NCI-H510A (cell line): ENCODE measurements around the gene THOC5.
"Not testable (repeated sequence)": the region's sequence is repeated elsewhere in the genome, so short reads cannot be mapped to it uniquely, and the experiment has no call there.

Experiments used
- DNase-seq: peaks from one replicate; lab custom pipeline; 2025; lab: John Stamatoyannopoulos, UW

THOC5 gene

GRCh38 chr22:29553351-29554224, at the start of gene THOC5:
Gene THOC5, minus strand, starts transcription at chr22:29553757. Its CDS starts 4,610 bp downstream, at chr22:29549147.
- DNase-seq: peak; percentile 91

GRCh38 chr22:29598684-29599020, 45.1 kb upstream of the THOC5 start:
- no peak for DNase-seq

- DNase-seq: not testable (repeated sequence)
These were observed 44.5 kb upstream of the THOC5 start for GRCh38 chr22:29597871-29598683.

DNA sequence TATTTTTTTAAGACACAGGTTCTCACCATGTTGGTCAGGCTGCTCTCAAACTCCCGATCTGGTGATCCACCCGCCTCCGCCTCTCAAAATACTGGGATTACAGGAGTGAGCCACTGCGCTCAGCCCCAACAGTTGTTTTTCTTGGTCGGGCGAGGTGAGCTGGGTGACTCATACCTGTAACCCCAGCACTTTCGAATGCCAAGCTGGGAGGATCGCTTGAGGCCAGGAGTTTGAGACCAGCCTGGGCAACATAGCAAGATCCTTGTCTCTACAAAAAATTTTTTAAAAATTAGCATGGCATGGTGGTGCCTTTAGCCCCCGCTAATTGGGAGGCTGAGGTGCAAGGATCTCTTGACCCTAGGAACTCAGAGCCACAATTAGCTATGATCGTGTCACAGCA, 42.9 kb upstream of the THOC5 start:
- DNase-seq: no peak

DNA sequence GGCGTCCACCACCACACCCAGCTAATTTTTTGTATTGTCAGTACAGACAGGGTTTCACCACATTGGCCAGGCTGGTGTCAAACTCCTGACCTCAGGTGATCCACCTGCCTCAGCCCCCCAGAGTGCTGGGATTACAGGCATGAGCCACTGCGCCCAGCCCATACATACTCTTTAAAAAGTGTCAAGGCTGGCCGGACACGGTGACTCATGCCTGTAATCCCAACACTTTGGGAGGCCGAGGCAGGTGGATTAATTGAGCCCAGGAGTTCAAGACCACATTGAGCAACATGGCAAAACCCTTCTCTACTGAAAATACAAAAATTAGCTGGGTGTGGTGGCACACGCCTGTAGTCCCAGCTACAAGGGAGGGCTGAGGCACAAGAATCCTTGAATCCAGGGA, 40.9 kb upstream of the THOC5 start:
- DNase-seq: not testable (repeated sequence)

DNA sequence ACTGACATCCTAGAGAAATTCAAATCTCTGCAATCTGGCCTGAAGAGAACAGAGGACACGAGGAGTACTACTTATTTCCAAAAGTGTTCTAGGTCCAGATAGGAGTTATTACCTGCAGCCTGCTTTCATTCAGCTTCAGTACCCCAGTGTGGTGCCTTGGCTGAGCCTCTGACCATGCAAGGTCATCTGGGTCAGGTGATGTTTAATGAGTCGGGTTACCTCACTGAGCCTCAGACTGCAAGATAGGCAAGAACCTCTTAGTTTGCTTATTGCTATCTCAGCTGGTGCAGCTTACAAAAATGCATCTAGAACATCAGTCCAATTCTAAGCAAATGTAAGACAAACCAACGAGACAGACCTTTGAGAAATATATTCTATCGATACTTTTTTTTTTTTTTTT, 40.4 kb upstream of the THOC5 start:
- DNase-seq: no peak

- no peak for DNase-seq
These were observed 34.6 kb upstream of the THOC5 start for GRCh38 chr22:29587938-29588699.

DNA sequence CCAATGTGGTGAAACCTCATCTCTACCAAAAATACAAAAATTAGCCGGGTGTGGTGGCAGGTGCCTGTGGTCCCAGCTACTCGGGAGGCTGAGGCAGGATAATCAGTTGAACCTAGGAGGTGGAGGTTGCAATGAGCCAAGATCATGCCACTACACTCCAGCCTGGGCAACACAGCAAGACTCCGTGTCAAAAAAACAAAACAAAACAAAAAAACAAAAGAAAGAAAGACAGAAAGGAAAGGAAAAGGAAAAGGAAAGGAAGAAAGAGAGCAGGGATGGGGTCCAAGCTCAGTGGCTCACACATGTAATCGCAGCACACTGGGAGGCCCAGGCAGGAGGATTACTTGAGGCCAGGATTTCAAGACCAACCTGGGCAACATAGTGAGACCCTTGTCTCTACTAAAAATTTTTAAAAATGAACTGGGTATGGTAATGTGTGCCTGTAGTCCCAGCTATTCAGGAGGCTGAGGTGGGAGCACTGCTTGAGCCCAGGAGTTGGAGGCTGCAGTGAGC, 32.7 kb upstream of the THOC5 start:
- DNase-seq: not testable (repeated sequence)

- DNase-seq: no peak
These were observed 31.4 kb upstream of the THOC5 start for GRCh38 chr22:29584975-29585374.

DNA sequence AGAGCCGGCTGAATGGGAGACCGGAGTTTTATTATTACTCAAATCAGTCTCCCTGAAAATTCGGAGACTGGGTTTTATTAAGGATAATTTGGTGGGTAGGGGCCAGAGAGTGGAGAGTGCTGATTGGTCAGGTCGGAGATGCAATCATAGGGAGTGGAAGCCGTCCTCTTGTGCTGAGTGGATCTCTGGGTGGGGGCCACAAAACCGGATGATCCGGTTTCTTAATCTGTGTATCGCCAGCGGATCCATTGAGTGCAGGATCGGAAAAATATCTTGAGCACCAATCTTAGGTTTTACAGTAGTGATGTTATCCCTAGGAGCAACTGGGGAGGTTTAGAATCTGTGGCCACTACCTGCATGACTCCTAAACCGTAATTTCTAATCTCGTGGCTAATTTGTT, 28.2 kb upstream of the THOC5 start:
- peak; percentile 60 for DNase-seq

GRCh38 chr22:29580200-29580810, 26.7 kb upstream of the THOC5 start:
- DNase-seq: no peak

DNA sequence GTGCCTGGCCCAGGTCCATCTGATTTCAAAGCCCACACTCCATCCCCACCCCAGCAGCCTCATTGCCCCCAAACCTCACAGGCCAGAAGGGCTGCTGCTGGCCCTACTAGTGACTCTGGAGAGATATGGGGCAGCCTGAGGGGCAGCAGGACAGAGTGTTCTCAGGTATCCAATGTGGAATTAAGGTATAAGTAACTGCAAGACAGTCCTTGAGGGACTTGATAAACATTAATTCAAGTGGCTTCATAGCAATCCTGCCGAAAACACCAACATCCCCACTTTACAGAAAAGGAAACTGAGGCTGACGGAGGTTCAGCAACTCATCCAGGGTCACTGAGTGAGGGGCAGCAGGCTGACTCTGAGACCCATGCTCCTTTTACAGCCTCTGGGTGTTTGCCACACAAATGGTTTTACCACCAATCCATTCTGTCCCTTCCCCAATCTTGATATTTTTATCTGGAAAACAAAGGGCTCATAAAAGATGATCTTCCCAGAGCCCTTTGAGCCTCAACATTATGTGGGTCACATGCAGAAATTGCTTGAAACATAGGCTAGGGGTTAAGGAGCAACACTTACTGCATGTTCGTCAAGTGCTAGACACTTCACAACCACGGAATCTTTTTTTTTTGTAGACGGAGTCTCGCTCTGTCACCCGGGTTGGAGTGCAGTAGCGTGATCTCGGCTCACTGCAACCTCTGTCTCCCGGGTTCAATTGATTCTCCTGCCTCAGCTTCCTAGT, 25.1 kb upstream of the THOC5 start:
- DNase-seq: no peak

GRCh38 chr22:29574762-29575450, 21.3 kb upstream of the THOC5 start:
- DNase-seq: no peak

GRCh38 chr22:29570912-29571549, 17.5 kb upstream of the THOC5 start:
- DNase-seq: no peak

DNA sequence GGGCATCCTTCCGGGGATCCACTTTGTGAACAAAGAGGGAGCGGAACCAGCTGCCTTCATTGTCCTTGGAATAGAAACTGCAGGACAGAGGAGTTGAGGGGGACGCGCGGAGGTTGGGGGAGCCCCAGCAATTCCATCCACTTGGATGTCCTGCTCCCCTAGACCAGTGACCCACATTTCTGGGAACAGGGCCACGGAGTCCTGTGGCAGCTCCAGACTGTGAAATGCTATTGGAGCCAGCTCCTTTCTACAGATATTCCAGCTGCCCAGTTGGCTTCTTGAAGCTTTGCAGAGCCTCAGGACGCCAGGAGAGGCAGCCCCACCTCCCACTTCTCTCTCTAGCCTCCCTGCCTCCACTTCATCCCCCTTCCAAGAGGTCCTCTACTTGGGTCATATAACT, 16.9 kb upstream of the THOC5 start:
- DNase-seq: no peak

- DNase-seq: no peak
These were observed 15.6 kb upstream of the THOC5 start for GRCh38 chr22:29569011-29569678.

DNA sequence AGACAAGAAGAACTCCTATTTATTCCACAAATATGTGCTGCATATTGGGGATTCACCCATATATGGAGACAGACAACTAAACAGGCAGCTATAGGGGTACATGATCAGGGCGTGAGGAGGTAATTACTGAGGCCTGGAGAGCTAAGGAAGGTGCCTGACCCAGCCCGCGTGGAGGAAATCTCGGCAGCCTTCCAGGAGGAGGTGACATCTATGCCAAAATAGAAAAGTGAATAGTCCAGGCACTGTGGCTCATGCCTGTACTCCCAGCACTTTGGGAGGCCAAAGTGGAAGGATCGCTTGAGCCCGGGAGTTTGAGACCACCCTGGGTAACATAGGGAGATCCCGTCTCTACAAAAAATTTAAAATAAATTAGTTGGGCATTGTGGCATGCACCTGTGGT, 13.8 kb upstream of the THOC5 start:
- no peak for DNase-seq

DNA sequence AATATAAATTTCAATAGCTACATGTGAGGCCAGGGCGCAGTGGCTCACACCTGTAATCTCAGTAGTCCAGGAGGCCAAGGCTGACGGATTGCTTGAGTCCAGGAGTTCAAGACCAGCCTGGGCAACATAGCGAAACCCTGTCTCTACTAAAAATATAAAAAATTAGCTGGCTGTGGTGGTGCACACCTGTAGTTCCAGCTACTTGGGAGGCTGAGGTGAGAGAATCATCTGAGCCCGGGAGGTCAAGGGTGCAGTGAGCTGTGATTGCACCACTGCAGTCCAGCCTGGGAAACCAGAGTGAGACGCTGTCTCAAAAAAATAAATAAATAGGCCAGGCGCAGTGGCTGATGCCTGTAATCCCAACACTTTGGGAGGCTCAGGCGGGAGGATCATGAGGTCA, 13.0 kb upstream of the THOC5 start:
- not testable (repeated sequence) for DNase-seq
